Caki2 (cell line): Measurements from ENCODE around the gene WDR75. TPM values are rescaled to one million over a fixed set of nuclear protein-coding genes. Genes with fewer than 3 reads are reported as not detected.

Experiments used
- DNase-seq: peaks from one replicate; pipeline ENCODE4 v3.0.0-alpha.2; 2015; ENCODE audit warnings: low read depth
- in situ Hi-C: cut with HindIII; loops from 2 replicates; pipeline ENCODE4 v1.10.0; 2016; ENCODE audit warnings: low sequenced_read_pairs, low pct_unique_long_range_greater_than_20kb, mixed read lengths
- total RNA-seq: library from RNA; depleted of rRNA; stranded (reverse); fragments of >200 nt; shearing (Covaris generic); gene quantifications from 2 replicates; pipeline ENCODE4 v1.2.3, GENCODE V29; 2014; ENCODE audit warnings: low replicate concordance; rRNA removed

WDR75 gene
- total RNA-seq, 1 experiment from 2014 or later, result 30.8 TPM

- DNase-seq, result no peak
Measured at GRCh38 chr2:189516546-189516945, 75.3 kb downstream of the WDR75 start.

GRCh38 chr2:189517847-189518535 lies 76.7 kb downstream of the WDR75 start:
- in situ Hi-C loops, result no loop called here
- DNase-seq, result no peak

More at GRCh38 chr2:189516546-189516945, 75.3 kb downstream of the WDR75 start:
- in situ Hi-C loops, result no loop called here

GRCh38 chr2:189519631-189520387 lies 78.5 kb downstream of the WDR75 start:
- in situ Hi-C loops, result no loop called here

GRCh38 chr2:189521699-189522434 lies 80.6 kb downstream of the WDR75 start:
- DNase-seq, result no peak
- in situ Hi-C loops, result no loop called here

More at GRCh38 chr2:189519631-189520387, 78.5 kb downstream of the WDR75 start:
- DNase-seq, result no peak

GRCh38 chr2:189522435-189523151 lies 81.3 kb downstream of the WDR75 start:
- in situ Hi-C loops, result no loop called here
- DNase-seq, result no peak

GRCh38 chr2:189524746-189525145 lies 83.5 kb downstream of the WDR75 start:
- in situ Hi-C loops, result no loop called here
- DNase-seq, result no peak

Other genes with a start within 250 kb of the WDR75 start
- gene SLC40A1, start 139.3 kb downstream of the WDR75 start, total RNA-seq, result 7.4 and 7.9 TPM in 2 replicates
- 33.2 and 39.5 TPM in 2 replicates for gene ASNSD1, start 220.0 kb downstream of the WDR75 start, total RNA-seq
- 2.7 and 4.1 TPM in 2 replicates for gene ANKAR, start 233.2 kb downstream of the WDR75 start, total RNA-seq